Transverse colon (tissue), 4 donors: ENCODE measurements around the gene BAZ2B. TPM values are rescaled to one million over a fixed set of nuclear protein-coding genes. Genes with fewer than 3 reads are reported as not detected.

Experiments
- DNase-seq: peaks from one replicate; pipeline ENCODE4 v3.0.0-alpha.2; 2019
- H3K27ac ChIP-seq, 4 donors: fragments of 200-600 bp; sonication (generic); 2 replicates each; pipeline ENCODE4 v1.5.1; 2016 to 2018; ENCODE audit warnings: inconsistent platforms in 4 of 4
- H3K27me3 ChIP-seq: fragments of 200-600 bp; sonication (generic); 2 replicates; pipeline ENCODE4 v1.5.1; 2017; ENCODE audit warnings: inconsistent platforms
- H3K36me3 ChIP-seq, 4 donors: fragments of 200-600 bp; sonication (generic); 2 replicates each; pipeline ENCODE4 v1.5.1; 2017 to 2019; ENCODE audit warnings: inconsistent platforms in 4 of 4
- H3K4me1 ChIP-seq, 4 donors: fragments of 200-600 bp; sonication (generic); 2 replicates each; pipeline ENCODE4 v1.5.1; 2017 to 2020; ENCODE audit warnings: inconsistent platforms in 4 of 4
- H3K4me3 ChIP-seq, 4 donors: fragments of 200-600 bp; sonication (generic); 1 replicate in 1 of 4; 2 replicates in 3 of 4; pipeline versions ENCODE4 v1.5.1 to v1.6.1; 2017 to 2019; ENCODE audit warnings: inconsistent platforms in 4 of 4
- H3K9me3 ChIP-seq, 2 donors: fragments of 200-600 bp; sonication (generic); 2 replicates each; pipeline ENCODE4 v1.5.1; 2017 to 2019; ENCODE audit warnings: inconsistent platforms in 2 of 2
- CTCF ChIP-seq, 5 experiments: fragments of 200-600 bp in 3 of 5; fragments of 450-650 bp in 2 of 5; sonication (generic) in 3 of 5; IDR thresholded peaks; 1 replicate in 2 of 5; 2 replicates in 3 of 5; pipeline ENCODE4 v1.5.1; 2016 to 2017; ENCODE audit warnings: antibody characterized with exemption in 5 of 5, inconsistent platforms in 3 of 5, mild to moderate bottlenecking in 2 of 5, moderate library complexity in 1 of 5
- EP300 ChIP-seq: sonication (generic); formaldehyde crosslinking; IDR thresholded peaks from one replicate; pipeline ENCODE4 v1.6.1; 2017; ENCODE audit warnings: antibody characterized with exemption, low read depth
- POLR2A ChIP-seq: fragments of 450-650 bp; IDR thresholded peaks from one replicate; pipeline ENCODE4 v1.6.1; 2016; ENCODE audit warnings: antibody characterized with exemption, mild to moderate bottlenecking, moderate library complexity
- POLR2AphosphoS5 ChIP-seq, 3 donors: sonication (generic); formaldehyde crosslinking; IDR thresholded peaks; one replicate each; pipeline ENCODE4 v1.6.1; 2016; ENCODE audit warnings: antibody characterized with exemption in 3 of 3
- WGBS, 2 donors: methylation state at CpG; one replicate each; pipeline ENCODE4 v1.1.5; 2018; ENCODE audit warnings: low coverage in 1 of 2; 5-methylcytosine and 5-hydroxymethylcytosine counted together
- in situ Hi-C, 4 donors: fragments of 200-750 bp; cut with MboI; loops; one replicate each; pipeline versions ENCODE4 v1.15.0 to v1.15.1; 2017; ENCODE audit warnings: low sequenced_read_pairs in 3 of 4, low pct_ligation_motif_present in 1 of 4, low pct_unique_long_range_greater_than_20kb in 1 of 4
- intact Hi-C: fragments of 100-400 bp; cut with DNase I; formaldehyde crosslinking; loops from one replicate; pipeline ENCODE4 v1.15.1; 2023; ENCODE audit warnings: low total_unique reads
- total RNA-seq, 4 donors: library from RNA; depleted of rRNA; stranded (reverse); fragments of >200 nt; gene quantifications; one replicate each; pipeline ENCODE4 v1.1.0, GENCODE V29; 2016

The BAZ2B gene
- total RNA-seq = 100 to 1,000 TPM in 1 of 4 donors, 10 to 100 TPM in 3; 42.3 to 104 (median 81.3) TPM

- H3K4me3 ChIP-seq = peak within 1 kb of the TSS; percentile 66 to 89 (median 81)
- in situ Hi-C loops (no loop called here), intact Hi-C loops (no loop called here)
- H3K27me3 ChIP-seq = no peaks in the 10 kb centered on the region
- H3K27ac ChIP-seq = peak within 1 kb of the TSS; percentile 93 to 99 (median 98)
- H3K9me3 ChIP-seq = no peaks in the 10 kb centered on the region
- no peak for DNase-seq
- H3K4me1 ChIP-seq = peaks cover 7 to 65% (median 28%) of the 10 kb centered on the region in 4 donors
- WGBS, 2 donors = 0 to 7% methylated on average over 2 to 6 of the region's 6 CpGs
- H3K36me3 ChIP-seq = no peaks in the 10 kb centered on the region
- TF ChIP-seq POLR2AphosphoS5 (IDR thresholded peaks at IDR 0.05) (peak; percentile 76 to 79 (median 79)), POLR2A (peak; percentile 66), CTCF (IDR thresholded peaks at IDR 0.05) (no peak)
Measured at GRCh38 chr2:159616286-159616701, at the start of gene BAZ2B. Gene BAZ2B, minus strand, starts transcription at chr2:159616548. Its CDS starts 137,829 bp downstream, at chr2:159478719.

- Histone ChIP-seq H3K36me3 (no peaks in the 10 kb centered on the region), H3K27ac (no peak overlapping the region), H3K9me3 (no peaks in the 10 kb centered on the region), H3K4me3 (no peak overlapping the region), H3K4me1 (no peaks in the 10 kb centered on the region), H3K27me3 (no peaks in the 10 kb centered on the region)
- in situ Hi-C loops = no loop called here
- intact Hi-C loops = no loop called here
- no peak for DNase-seq
- TF ChIP-seq EP300 (no peak), POLR2AphosphoS5 (IDR thresholded peaks at IDR 0.05) (no peak), CTCF (IDR thresholded peaks at IDR 0.05) (no peak), POLR2A (no peak)
Measured at GRCh38 chr2:159661286-159661685, 44.9 kb upstream of the BAZ2B start.

DNA sequence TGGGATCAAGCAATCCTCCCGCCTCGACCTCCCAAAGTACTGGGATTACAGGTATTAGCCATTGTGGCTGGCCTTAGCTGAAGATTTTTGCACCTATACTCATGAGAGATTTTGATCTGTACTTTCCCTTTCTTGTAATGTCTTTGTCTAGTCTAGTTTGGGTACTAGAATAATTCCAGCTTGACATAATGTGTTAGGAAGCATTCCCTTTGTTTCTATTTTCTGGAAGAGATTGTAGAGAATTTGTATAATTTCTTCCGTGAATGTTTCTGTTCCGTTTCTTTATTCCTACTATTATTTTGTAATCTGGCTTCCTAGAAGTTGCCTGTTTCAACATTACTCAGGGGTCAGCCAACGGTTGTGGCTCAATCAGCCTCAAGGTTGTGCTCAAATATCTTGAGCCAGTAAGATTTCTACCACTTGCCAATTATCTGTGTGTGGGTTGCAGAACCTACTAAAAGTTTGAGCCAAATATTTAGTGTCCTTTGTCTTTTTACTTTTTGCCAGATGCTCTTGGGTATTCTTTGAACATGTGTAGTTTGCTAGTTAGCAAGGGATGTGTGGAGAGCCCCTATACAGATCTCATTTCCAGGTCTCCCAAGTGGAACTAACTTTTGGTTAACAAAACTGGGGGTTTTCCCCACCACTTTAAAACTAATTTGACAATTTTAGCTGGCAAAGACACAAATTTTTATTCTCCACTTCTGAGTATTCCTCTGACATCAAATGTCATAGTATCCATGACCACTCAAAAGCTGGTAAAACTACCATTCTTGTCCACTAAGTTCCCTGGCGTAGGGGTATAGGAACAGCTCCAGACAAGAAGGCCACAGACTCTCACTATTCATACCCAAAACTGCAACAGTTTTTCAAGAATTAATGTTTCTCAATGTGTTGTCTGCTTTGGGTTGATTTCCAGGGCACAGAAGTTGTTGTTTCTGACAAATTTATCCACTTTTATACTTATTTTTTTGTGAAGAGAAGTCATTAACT lies 42.8 kb upstream of the BAZ2B start:
- Histone ChIP-seq H3K27me3 (no peaks in the 10 kb centered on the region), H3K4me3 (no peak overlapping the region), H3K27ac (no peak overlapping the region), H3K4me1 (no peaks in the 10 kb centered on the region), H3K9me3 (no peaks in the 10 kb centered on the region), H3K36me3 (no peaks in the 10 kb centered on the region)
- TF ChIP-seq POLR2AphosphoS5 (IDR thresholded peaks at IDR 0.05) (no peak), EP300 (no peak), POLR2A (no peak), CTCF (IDR thresholded peaks at IDR 0.05) (no peak)
- intact Hi-C loops = no loop called here
- in situ Hi-C loops = no loop called here
- 84% methylated on average over 6 of the region's 6 CpGs for WGBS, 2 donors
- DNase-seq = no peak

GRCh38 chr2:159653962-159654361 lies 37.6 kb upstream of the BAZ2B start:
- TF ChIP-seq POLR2A (no peak), POLR2AphosphoS5 (IDR thresholded peaks at IDR 0.05) (no peak), EP300 (no peak), CTCF (IDR thresholded peaks at IDR 0.05) (no peak)
- H3K36me3 ChIP-seq = no peaks in the 10 kb centered on the region
- DNase-seq = no peak
- no peaks in the 10 kb centered on the region for H3K27me3 ChIP-seq
- H3K4me3 ChIP-seq = no peak overlapping the region
- no peaks in the 10 kb centered on the region for H3K4me1 ChIP-seq
- in situ Hi-C loops = no loop called here
- WGBS, 2 donors = 91 to 94% methylated on average over 2 of the region's 2 CpGs
- H3K27ac ChIP-seq = no peak overlapping the region
- intact Hi-C loops = no loop called here
- H3K9me3 ChIP-seq = no peaks in the 10 kb centered on the region
